ENCODE measurements around the gene CCDC92B.

GRCh38 chr17:2755891-2756724, 6.7 kb upstream of the CCDC92B start:
- TF ChIP-seq CTCF (IDR thresholded peaks at IDR 0.05) (no peak), POLR2A (IDR thresholded peaks at IDR 0.05) (no peak)

Measured in thyroid gland (tissue), 4 donors.